NT2/D1 (cell line): ENCODE measurements around the gene P4HB.

Experiments
- SUZ12 ChIP-seq: IDR thresholded peaks from 2 replicates; pipeline ENCODE4 v1.6.1; 2011; ENCODE audit not compliant: insufficient read length, insufficient read depth; ENCODE audit errors: extremely low read depth
- YY1 ChIP-seq: IDR thresholded peaks from 2 replicates; pipeline ENCODE4 v1.6.1; 2011; ENCODE audit not compliant: insufficient read length, insufficient read depth
- ZNF274 ChIP-seq: IDR thresholded peaks from 2 replicates; pipeline ENCODE4 v1.6.1; 2011; ENCODE audit warnings: mild to moderate bottlenecking, low read depth, low read length

- no peak for TF ChIP-seq ZNF274
- TF ChIP-seq SUZ12, result no peak
- TF ChIP-seq YY1, result no peak
Observed at GRCh38 chr17:81839301-81839700, 21.0 kb downstream of the P4HB start.
